SK-N-SH treated with all-trans-retinoic acid at 6 μM for 48 hours (cell line): Measurements from ENCODE around the gene CPLX1.

Source experiments
- ATAC-seq: fragments of 200-7000 bp; cut with Tn5 transposase; 3 replicates; pipeline ENCODE4 v1.9.1; 2020; ENCODE audit warnings: mild to moderate bottlenecking, moderate library complexity
- ARNTL ChIP-seq: fragments of 450-650 bp; formaldehyde crosslinking; IDR thresholded peaks from 2 replicates; pipeline ENCODE4 v1.5.0; 2020; ENCODE audit warnings: low read depth, mild to moderate bottlenecking, moderate library complexity, borderline replicate concordance
- BACH2 ChIP-seq: fragments of 250-450 bp; sonication (Bioruptor Pico); IDR thresholded peaks from 2 replicates; pipeline ENCODE4 v1.9.0; 2021; ENCODE audit warnings: mild to moderate bottlenecking, borderline replicate concordance
- CREB5 ChIP-seq: fragments of 250-450 bp; sonication (Bioruptor Pico); IDR thresholded peaks from 2 replicates; pipeline ENCODE4 v1.5.1; 2020; ENCODE audit warnings: low read depth, mild to moderate bottlenecking, moderate library complexity
- CSDC2 ChIP-seq: fragments of 250-450 bp; sonication (Bioruptor Pico); IDR thresholded peaks from 2 replicates; pipeline ENCODE4 v1.5.0; 2020; ENCODE audit warnings: mild to moderate bottlenecking, moderate library complexity
- CSRNP3 ChIP-seq: fragments of 250-450 bp; sonication (Bioruptor Pico); IDR thresholded peaks from 2 replicates; pipeline ENCODE4 v1.5.1; 2021; ENCODE audit warnings: mild to moderate bottlenecking, moderate library complexity
- ESRRG ChIP-seq: fragments of 250-450 bp; sonication (Bioruptor Pico); IDR thresholded peaks from 2 replicates; pipeline ENCODE4 v1.6.1; 2021; ENCODE audit warnings: mild to moderate bottlenecking
- GLIS3 ChIP-seq: fragments of 250-450 bp; sonication (Bioruptor Pico); IDR thresholded peaks from 2 replicates; pipeline ENCODE4 v1.5.0; 2020; ENCODE audit warnings: mild to moderate bottlenecking, moderate library complexity
- ISL1 ChIP-seq: fragments of 250-450 bp; sonication (Bioruptor Pico); IDR thresholded peaks from 2 replicates; pipeline ENCODE4 v2.1.2; 2022; ENCODE audit warnings: mild to moderate bottlenecking, moderate library complexity
- OSR1 ChIP-seq: fragments of 250-450 bp; sonication (Bioruptor Pico); IDR thresholded peaks from 2 replicates; pipeline ENCODE4 v1.8.0; 2022; ENCODE audit warnings: moderate library complexity, mild to moderate bottlenecking, inconsistent platforms
- PATZ1 ChIP-seq: fragments of 250-450 bp; sonication (Bioruptor Pico); IDR thresholded peaks from 2 replicates; pipeline ENCODE4 v1.8.0; 2020; ENCODE audit warnings: mild to moderate bottlenecking, moderate library complexity, borderline replicate concordance
- POU6F1 ChIP-seq: fragments of 250-450 bp; sonication (Bioruptor Pico); IDR thresholded peaks from 2 replicates; pipeline ENCODE4 v1.8.0; 2021; ENCODE audit warnings: low read depth, mild to moderate bottlenecking, moderate library complexity, borderline replicate concordance
- PPARA ChIP-seq: fragments of 250-450 bp; sonication (Bioruptor Pico); IDR thresholded peaks from 2 replicates; pipeline ENCODE4 v1.5.0; 2020; ENCODE audit warnings: mild to moderate bottlenecking, borderline replicate concordance
- SNAI2 ChIP-seq: fragments of 250-450 bp; sonication (Bioruptor Pico); IDR thresholded peaks from 2 replicates; pipeline ENCODE4 v1.5.0; 2020; ENCODE audit warnings: mild to moderate bottlenecking, moderate library complexity
- TCF4 ChIP-seq: fragments of 250-450 bp; sonication (Bioruptor Pico); IDR thresholded peaks from 2 replicates; pipeline ENCODE4 v1.8.0; 2021; ENCODE audit warnings: mild to moderate bottlenecking, moderate library complexity, borderline replicate concordance
- TOX ChIP-seq: fragments of 250-450 bp; sonication (Bioruptor Pico); IDR thresholded peaks from 2 replicates; pipeline ENCODE4 v1.8.0; 2021; ENCODE audit warnings: mild to moderate bottlenecking, moderate library complexity, borderline replicate concordance
- TSHZ2 ChIP-seq: fragments of 250-450 bp; sonication (Bioruptor Pico); IDR thresholded peaks from 2 replicates; pipeline ENCODE4 v1.5.0; 2020; ENCODE audit warnings: mild to moderate bottlenecking, moderate library complexity
- ZC3H10 ChIP-seq: fragments of 250-450 bp; sonication (Bioruptor Pico); IDR thresholded peaks from 2 replicates; pipeline ENCODE4 v1.5.1; 2021; ENCODE audit warnings: mild to moderate bottlenecking, moderate library complexity
- ZFP3 ChIP-seq: fragments of 250-450 bp; sonication (Bioruptor Pico); IDR thresholded peaks from 2 replicates; pipeline ENCODE4 v1.5.0; 2020; ENCODE audit warnings: mild to moderate bottlenecking, moderate library complexity
- ZFP30 ChIP-seq: fragments of 450-650 bp; formaldehyde crosslinking; IDR thresholded peaks from 2 replicates; pipeline ENCODE4 v1.5.0; 2022; ENCODE audit warnings: mild to moderate bottlenecking, moderate library complexity
- ZNF565 ChIP-seq: fragments of 450-650 bp; formaldehyde crosslinking; conservative IDR thresholded peaks from 2 replicates; pipeline ENCODE4 v1.5.0; 2020; ENCODE audit warnings: low read depth, mild to moderate bottlenecking, moderate library complexity
- ZNF70 ChIP-seq: fragments of 450-650 bp; formaldehyde crosslinking; IDR thresholded peaks from 2 replicates; pipeline ENCODE4 v1.5.0; 2020; ENCODE audit warnings: mild to moderate bottlenecking, moderate library complexity
- ZNF8 ChIP-seq: fragments of 450-650 bp; formaldehyde crosslinking; IDR thresholded peaks from 2 replicates; pipeline ENCODE4 v1.5.0; 2020; ENCODE audit warnings: mild to moderate bottlenecking, moderate library complexity

Gene CPLX1

GRCh38 chr4:743463-744211 is 82.3 kb downstream of the CPLX1 start:
- TF ChIP-seq TOX (no peak), OSR1 (no peak), ISL1 (CRISPR knock-in tag) (no peak), CREB5 (CRISPR knock-in tag) (no peak), POU6F1 (CRISPR knock-in tag) (no peak), TCF4 (CRISPR knock-in tag) (no peak), ZFP30 (CRISPR knock-in tag) (no peak), SNAI2 (no peak), ZNF565 (no peak), ZFP3 (no peak), ZNF70 (no peak), CSDC2 (CRISPR knock-in tag) (no peak), TSHZ2 (no peak), BACH2 (no peak)
- no peak for ATAC-seq

GRCh38 chr4:742742-743311 is 83.1 kb downstream of the CPLX1 start:
- ATAC-seq = peak; percentile 97
- no peak for TF ChIP-seq ZC3H10 (CRISPR knock-in tag)
- no peak for TF ChIP-seq ZNF8 (CRISPR knock-in tag)
- TF ChIP-seq ARNTL (CRISPR knock-in tag) = no peak
- TF ChIP-seq GLIS3 (CRISPR knock-in tag) = no peak
- no peak for TF ChIP-seq TCF4 (CRISPR knock-in tag)
- TF ChIP-seq ZNF565 = no peak
- no peak for TF ChIP-seq OSR1
- no peak for TF ChIP-seq PATZ1 (CRISPR knock-in tag)
- TF ChIP-seq BACH2 = no peak
- no peak for TF ChIP-seq ISL1 (CRISPR knock-in tag)
- TF ChIP-seq ZFP30 (CRISPR knock-in tag) = no peak
- TF ChIP-seq CSRNP3 (CRISPR knock-in tag) = no peak
- TF ChIP-seq PPARA = no peak
- no peak for TF ChIP-seq SNAI2
- no peak for TF ChIP-seq ZFP3
- TF ChIP-seq ESRRG = no peak
